ENCODE results near the gene LIN37.
A peak's percentile ranks its signal among the peaks of the same experiment; 100 is the strongest.

LIN37 gene

GRCh38 chr19:35744430-35745327 lies 3.7 kb upstream of the LIN37 start:
- Histone ChIP-seq H3K27ac (peak overlapping the region; percentile 96), H3K9me3 (no peaks in the 10 kb centered on the region), H3K4me1 (ENCODE audit: control insufficient read depth in 1 of 2, insufficient read depth in 1 of 2, low read depth in 1 of 2, low read length in 1 of 2) (peaks cover 74 to 83% of the 10 kb centered on the region in 2 experiments)

GRCh38 chr19:35745328-35746086 lies 2.9 kb upstream of the LIN37 start, which contains the start of the genes PSENEN and U2AF1L4:
Gene PSENEN (plus strand): TSS chr19:35745651. CDS start chr19:35745931, 280 bp downstream.
Gene U2AF1L4 (minus strand): TSS chr19:35745418. CDS start chr19:35745391, 27 bp downstream.
- Histone ChIP-seq H3K4me3 (ENCODE audit: low read depth in 1 of 2, low read length in 1 of 2) (peak within 1 kb of the TSS; percentile 74 to 83), H3K27me3 (no peaks in the 10 kb centered on the region), H3K9me3 (no peaks in the 10 kb centered on the region), H3K4me1 (ENCODE audit: control insufficient read depth in 1 of 2, insufficient read depth in 1 of 2, low read depth in 1 of 2, low read length in 1 of 2) (peaks cover 68 to 76% of the 10 kb centered on the region in 2 experiments), H3K36me3 (no peaks in the 10 kb centered on the region), H3K27ac (peak within 1 kb of the TSS; percentile 96)
- TF ChIP-seq CTCF (IDR thresholded peaks at IDR 0.05): peak; percentile 72

More at GRCh38 chr19:35744430-35745327, 3.7 kb upstream of the LIN37 start:
- Histone ChIP-seq H3K27me3 (no peaks in the 10 kb centered on the region), H3K36me3 (peaks cover 2% of the 10 kb centered on the region), H3K4me3 (ENCODE audit: low read depth in 1 of 2, low read length in 1 of 2) (peak overlapping the region; percentile 74 to 83)
- TF ChIP-seq CTCF (IDR thresholded peaks at IDR 0.05): no peak

- Histone ChIP-seq H3K4me1 (ENCODE audit: control insufficient read depth in 1 of 2, insufficient read depth in 1 of 2, low read depth in 1 of 2, low read length in 1 of 2) (peaks cover 62 to 70% of the 10 kb centered on the region in 2 experiments), H3K36me3 (no peaks in the 10 kb centered on the region), H3K9me3 (no peaks in the 10 kb centered on the region), H3K4me3 (ENCODE audit: low read depth in 1 of 2, low read length in 1 of 2) (peak overlapping the region; percentile 74 to 83), H3K27me3 (no peaks in the 10 kb centered on the region), H3K27ac (peak overlapping the region; percentile 96)
- TF ChIP-seq CTCF (IDR thresholded peaks at IDR 0.05): no peak
Measured at GRCh38 chr19:35746087-35746462, 2.3 kb upstream of the LIN37 start.

- TF ChIP-seq CTCF (IDR thresholded peaks at IDR 0.05): no peak
- Histone ChIP-seq H3K4me1 (ENCODE audit: control insufficient read depth in 1 of 2, insufficient read depth in 1 of 2, low read depth in 1 of 2, low read length in 1 of 2) (peaks cover 58 to 66% of the 10 kb centered on the region in 2 experiments), H3K27me3 (no peaks in the 10 kb centered on the region), H3K4me3 (ENCODE audit: low read depth in 1 of 2, low read length in 1 of 2) (peak overlapping the region; percentile 74 to 83), H3K27ac (peak overlapping the region; percentile 96), H3K36me3 (no peaks in the 10 kb centered on the region), H3K9me3 (no peaks in the 10 kb centered on the region)
Measured at GRCh38 chr19:35746531-35746930, 1.8 kb upstream of the LIN37 start.

GRCh38 chr19:35750167-35750566 lies 1.8 kb downstream of the LIN37 start:
- TF ChIP-seq CTCF (IDR thresholded peaks at IDR 0.05): no peak
- peaks cover 34 to 37% of the 10 kb centered on the region in 2 experiments for H3K4me1 ChIP-seq (ENCODE audit: control insufficient read depth in 1 of 2, insufficient read depth in 1 of 2, low read depth in 1 of 2, low read length in 1 of 2)

More at GRCh38 chr19:35750167-35750566, 1.8 kb downstream of the LIN37 start:
- H3K36me3 ChIP-seq: peaks cover 34% of the 10 kb centered on the region
- H3K4me3 ChIP-seq (ENCODE audit: low read depth in 1 of 2, low read length in 1 of 2): no peak overlapping the region
- peaks cover 9% of the 10 kb centered on the region for H3K27me3 ChIP-seq
- no peak overlapping the region for H3K27ac ChIP-seq
- H3K9me3 ChIP-seq: no peaks in the 10 kb centered on the region
